ENCODE measurements around the gene MSLN.

DNA sequence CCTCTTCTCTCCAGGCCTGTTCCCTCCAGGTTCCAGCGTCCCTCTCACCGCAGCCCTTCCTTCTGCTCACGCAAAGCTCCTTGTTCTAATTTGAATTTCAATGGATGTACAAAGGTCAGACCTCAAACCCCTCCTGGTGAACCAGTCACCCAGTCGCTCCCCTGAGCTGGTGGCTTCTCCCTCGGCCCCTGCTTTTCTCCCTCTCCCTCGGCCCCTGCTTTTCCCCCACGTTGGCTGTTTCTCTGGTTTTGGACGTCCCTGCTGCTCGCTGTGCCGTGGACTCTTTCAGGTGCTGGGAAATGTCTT, 8.6 kb upstream of the MSLN start:
- TF ChIP-seq EZH2 (IDR thresholded peaks at IDR 0.05; ENCODE audit: insufficient read depth, poor library complexity, severe bottlenecking) (no peak), EZH2phosphoT487 (IDR thresholded peaks at IDR 0.05; ENCODE audit: insufficient read depth, low read depth) (no peak)
